ENCODE results near the gene C2orf81.

Gene C2orf81

GRCh38 chr2:74387346-74387745, 34.1 kb downstream of the C2orf81 start:
- DNase-seq = peak; percentile 6

DNA sequence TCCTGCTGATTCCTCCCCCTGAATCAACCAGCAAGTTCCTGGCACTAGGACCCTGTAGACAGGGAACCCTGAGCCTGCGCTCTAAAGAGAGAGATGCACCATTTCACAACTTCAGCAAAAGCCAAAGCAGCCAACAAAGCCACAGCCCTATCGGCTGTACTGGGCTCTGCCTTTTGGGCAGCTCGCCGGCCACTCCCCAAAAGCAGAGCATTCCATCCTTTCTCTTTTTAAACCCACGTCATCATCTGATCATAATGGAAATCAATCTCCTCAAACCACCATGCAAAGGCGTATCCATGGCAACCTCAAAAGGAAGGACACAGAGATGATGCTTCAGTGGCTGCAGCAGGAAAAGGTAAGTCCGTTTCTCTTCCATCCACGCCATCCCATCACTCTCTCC, 36.0 kb downstream of the C2orf81 start:
- DNase-seq = peak; percentile 73

GRCh38 chr2:74384051-74384450, 37.4 kb downstream of the C2orf81 start:
- DNase-seq = no peak

DNA sequence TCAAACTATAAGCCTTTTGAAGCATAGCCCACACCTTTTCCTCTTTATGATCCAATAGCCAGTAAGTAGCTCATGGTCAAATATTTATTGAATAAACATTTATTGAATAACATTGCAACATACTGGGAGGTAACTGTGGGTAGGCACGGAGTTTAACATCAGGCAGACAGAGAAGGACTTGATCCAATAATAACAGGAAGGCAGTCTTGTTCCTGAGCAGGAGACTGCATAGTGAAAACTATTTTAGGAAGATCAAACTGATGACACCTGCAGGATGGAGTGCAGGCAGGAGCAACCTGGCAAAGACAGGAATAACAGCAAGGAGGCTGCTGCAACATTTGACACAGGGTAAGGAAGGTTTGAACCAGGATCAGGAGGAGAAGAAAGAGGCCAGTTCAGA, 38.2 kb downstream of the C2orf81 start:
- no peak for DNase-seq

DNA sequence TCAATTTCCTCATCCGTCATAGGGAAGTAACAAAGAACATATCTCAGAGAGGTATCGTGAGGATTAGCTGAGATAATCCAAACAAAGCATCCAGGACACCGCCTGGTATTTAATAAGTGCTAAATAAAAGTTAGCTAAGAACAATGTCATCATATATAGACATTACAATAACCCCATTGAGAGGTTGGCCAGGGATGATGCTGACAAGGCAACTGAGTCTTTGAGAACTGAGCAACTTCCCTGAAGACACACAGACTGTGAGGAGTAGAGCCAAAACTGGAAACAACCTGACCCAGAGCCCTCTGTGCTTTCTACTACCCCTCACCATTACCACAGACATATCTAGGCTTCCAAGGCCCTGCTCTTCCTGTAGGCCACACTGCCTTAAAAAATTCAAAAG, 39.7 kb downstream of the C2orf81 start:
- DNase-seq = no peak

DNA sequence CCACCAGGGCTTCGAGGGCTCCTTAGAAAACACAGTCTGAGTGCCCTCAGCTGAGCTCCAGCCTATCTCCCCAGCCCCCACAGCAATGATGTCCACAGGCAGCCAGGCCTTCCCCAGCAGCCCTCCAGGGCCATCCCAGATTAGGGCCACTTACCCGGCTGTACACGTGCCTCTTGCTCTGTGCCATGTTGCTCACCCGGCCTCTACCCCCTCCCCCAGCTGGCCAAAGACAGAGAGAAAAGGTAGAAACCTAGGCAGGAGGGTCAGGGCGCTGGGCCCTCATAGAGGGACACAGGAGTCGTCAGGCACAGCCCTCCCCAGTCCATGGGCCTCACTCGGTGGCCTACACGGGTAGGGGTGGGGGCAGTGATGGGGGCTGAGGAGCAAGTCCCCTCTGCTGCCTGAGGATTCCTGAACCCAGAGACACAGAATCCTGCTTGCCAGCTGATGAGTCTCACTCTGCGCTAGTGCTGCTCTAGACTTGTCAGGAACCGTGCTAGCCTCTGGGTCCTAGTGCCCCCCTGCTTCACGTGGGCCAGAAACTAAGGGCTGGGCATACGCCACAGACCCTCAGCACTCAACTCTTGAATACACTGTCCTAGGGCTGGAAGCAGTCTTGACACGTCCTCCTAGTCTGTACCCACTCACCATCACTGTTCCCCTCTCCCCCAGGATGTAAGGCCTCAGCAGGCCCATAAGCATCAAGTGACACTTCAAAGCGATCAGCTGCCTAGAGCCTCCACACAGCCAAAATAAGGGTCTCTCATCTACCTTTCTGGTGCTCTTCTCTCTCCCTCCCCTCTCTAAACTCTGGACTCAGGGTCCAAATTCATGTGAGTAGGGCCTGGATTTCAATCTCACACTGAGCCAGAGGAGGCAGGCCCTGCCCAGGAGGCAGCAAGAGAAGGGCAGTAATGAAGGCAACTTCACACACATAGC, 41.3 kb downstream of the C2orf81 start, which contains the start of gene DCTN1:
Gene DCTN1, minus strand, starts transcription at position 461 of the 939 bp plus-strand sequence. Its CDS starts 274 bp downstream, at position 187.
- no peak for DNase-seq

DNA sequence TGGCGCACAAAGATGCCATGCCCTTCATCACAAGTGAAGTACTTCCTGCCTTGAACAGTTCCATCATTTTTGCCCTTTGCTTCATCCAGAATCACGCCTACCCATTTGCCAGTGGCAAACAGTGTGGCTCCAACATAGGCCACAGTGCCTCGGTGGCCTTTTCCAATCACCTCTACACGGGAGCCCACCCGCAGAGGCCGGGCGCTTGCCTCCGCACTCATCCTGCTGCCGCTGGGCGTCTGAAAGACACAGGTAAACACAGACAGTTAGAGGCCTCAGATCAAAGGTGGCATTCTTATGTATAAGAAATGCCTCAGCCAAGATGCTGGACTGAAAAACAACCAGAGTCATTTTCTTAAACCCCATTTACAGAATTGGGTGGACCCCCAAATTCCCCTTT, 43.4 kb downstream of the C2orf81 start:
- DNase-seq = no peak

- DNase-seq = peak; percentile 63
Measured at GRCh38 chr2:74375838-74376237, 45.6 kb downstream of the C2orf81 start.

GRCh38 chr2:74374509-74375205, 46.8 kb downstream of the C2orf81 start:
- DNase-seq = no peak

- no peak for DNase-seq
Measured at GRCh38 chr2:74373985-74374384, 47.4 kb downstream of the C2orf81 start.

- no peak for DNase-seq
Measured at GRCh38 chr2:74373221-74373676, 48.2 kb downstream of the C2orf81 start.

DNA sequence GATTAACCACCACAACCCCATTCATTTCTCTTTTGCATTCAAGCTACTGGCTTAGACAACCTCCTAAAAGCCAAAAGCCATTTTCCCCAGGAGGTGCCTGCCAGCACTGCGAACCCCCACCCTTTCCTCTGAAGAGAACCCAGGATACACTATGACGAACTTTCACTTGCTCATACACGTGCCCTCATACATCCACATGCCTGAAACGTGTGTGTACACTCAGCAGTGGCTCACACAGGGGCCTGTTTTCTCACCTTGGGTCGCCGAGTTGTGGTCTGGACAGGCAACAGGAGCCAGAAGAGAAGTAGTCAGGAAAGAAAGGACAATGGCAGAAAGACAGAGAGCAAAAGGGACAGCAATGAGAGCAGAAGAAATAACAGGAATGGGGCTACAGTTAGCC, 48.7 kb downstream of the C2orf81 start:
- DNase-seq = no peak

DNA sequence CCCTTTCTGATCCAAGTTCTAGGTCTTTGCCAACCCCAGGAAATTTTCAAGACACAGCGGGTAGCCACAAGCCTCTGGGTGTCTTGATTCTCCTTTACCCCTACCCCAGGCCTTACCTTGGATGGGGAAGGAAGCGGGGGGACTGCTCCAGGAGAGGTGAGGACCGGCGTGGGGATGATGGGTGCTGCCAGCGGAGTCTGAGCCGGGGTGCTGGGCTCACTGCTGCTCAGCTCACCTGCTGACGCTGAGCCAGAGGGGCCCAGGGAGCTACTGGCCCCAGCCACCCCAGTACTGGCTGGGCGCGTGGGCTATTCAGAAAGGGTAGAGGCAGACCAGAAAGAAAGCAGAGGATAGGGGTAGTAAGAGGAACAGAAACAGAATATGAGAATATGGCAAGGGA, 50.0 kb downstream of the C2orf81 start:
- no peak for DNase-seq

GRCh38 chr2:74369976-74370375, 51.4 kb downstream of the C2orf81 start:
- no peak for DNase-seq

GRCh38 chr2:74368499-74368898, 52.9 kb downstream of the C2orf81 start:
- no peak for DNase-seq

- no peak for DNase-seq
Measured at GRCh38 chr2:74367789-74368188, 53.6 kb downstream of the C2orf81 start.

DNA sequence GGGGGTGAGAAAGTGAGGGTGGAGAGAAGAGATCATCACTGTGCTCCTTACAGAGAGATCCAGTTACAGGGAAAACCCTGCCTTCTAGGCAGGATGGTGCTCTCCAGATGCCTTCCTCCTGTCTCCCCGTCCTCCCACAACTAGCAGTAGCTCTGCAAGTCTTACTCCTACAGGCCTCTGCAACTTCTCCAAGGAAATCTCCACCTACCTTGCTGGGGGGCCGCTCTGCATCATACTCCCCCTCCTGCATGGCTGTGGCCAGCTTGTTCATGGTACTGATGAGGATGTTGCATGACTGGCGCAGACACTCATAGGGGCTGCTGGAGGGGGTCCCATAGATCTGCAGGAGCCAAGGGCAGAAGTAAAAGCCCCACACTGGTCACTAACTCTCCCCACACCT, 55.4 kb downstream of the C2orf81 start:
- no peak for DNase-seq

DNA sequence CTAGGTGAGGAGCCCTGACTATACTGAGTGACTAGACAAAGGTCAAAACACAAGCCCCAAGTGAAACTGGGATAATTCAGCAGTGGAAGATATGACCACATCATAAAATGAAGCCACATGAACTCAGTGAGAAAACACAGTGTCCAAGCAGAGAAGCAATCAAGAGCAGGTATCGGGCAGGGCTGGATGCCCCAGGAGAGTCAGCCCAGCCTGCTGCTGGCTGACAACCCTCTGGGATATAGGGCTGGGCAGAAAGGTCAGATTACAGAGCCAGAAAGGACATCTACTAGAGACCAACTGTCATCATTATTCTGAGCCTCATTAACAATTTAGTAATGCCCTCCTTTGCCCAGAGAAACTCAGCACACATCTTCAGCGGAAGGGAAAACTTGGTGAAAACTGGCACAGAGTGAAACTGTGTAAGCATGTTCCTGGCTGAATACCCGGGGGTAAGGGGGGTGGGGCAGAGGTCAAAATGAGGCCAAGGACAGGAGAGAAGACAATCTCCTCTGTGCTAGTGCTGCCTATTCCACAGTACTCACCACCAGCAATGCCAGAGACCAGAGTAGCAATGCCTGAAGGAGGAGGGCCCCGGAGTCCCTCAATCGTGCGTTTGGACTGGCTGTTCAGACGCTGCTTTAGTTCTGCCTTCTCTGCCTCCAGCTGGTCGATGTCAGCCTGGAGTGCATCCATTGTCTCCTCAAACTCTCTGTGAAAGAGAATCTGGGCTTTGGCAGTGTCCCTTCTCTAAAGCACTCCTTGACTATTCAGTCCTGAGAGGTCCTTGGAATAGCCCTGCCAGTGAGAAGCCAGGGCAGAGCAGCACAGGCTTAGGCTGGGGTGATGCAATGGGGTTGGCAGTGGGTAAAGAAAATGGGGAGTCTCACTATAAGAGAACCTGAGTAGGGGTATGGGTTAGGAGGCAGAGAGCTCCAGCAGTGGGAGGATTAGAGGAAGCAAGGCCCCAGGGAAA, 56.6 kb downstream of the C2orf81 start:
- no peak for DNase-seq

All from MV-4-11 (cell line).